ENCODE results near the gene RTN4RL2.
"Not testable (repeated sequence)": the region's sequence is repeated elsewhere in the genome, so short reads cannot be mapped to it uniquely, and the experiment has no call there.

The RTN4RL2 gene

GRCh38 chr11:57434640-57435546, 25.4 kb upstream of the RTN4RL2 start:
- Histone ChIP-seq H3K27ac (ENCODE audit: low read length) (no peak overlapping the region), H3K9me3 (ENCODE audit: insufficient read depth, low read depth, low read length) (no peaks in the 10 kb centered on the region), H3K4me1 (ENCODE audit: insufficient read depth, low read length) (no peaks in the 10 kb centered on the region), H3K9ac (ENCODE audit: low read depth, low read length) (no peak overlapping the region), H3K4me3 (ENCODE audit: low read length) (no peak overlapping the region), H3K36me3 (ENCODE audit: insufficient read depth, low read depth, low read length) (no peaks in the 10 kb centered on the region), H3K27me3 (ENCODE audit: insufficient read depth, low read length) (peaks cover 8% of the 10 kb centered on the region)

- 0 out of 2 replicates have a peak, but pooled peaks cover 4% of the 10 kb centered on the region for H3K27me3 ChIP-seq (ENCODE audit: insufficient read depth, low read length)
- no peak overlapping the region for H3K27ac ChIP-seq (ENCODE audit: low read length)
- H3K9ac ChIP-seq (ENCODE audit: low read depth, low read length): no peak overlapping the region
- H3K4me1 ChIP-seq (ENCODE audit: insufficient read depth, low read length): no peaks in the 10 kb centered on the region
- H3K36me3 ChIP-seq (ENCODE audit: insufficient read depth, low read depth, low read length): no peaks in the 10 kb centered on the region
- H3K4me3 ChIP-seq (ENCODE audit: low read length): no peak overlapping the region
- H3K9me3 ChIP-seq (ENCODE audit: insufficient read depth, low read depth, low read length): no peaks in the 10 kb centered on the region
Measured at GRCh38 chr11:57436031-57436430, 24.3 kb upstream of the RTN4RL2 start.

- no peaks in the 10 kb centered on the region for H3K4me1 ChIP-seq (ENCODE audit: insufficient read depth, low read length)
- no peak overlapping the region for H3K4me3 ChIP-seq (ENCODE audit: low read length)
- H3K9ac ChIP-seq (ENCODE audit: low read depth, low read length): no peak overlapping the region
- no peak overlapping the region for H3K27ac ChIP-seq (ENCODE audit: low read length)
- no peaks in the 10 kb centered on the region for H3K36me3 ChIP-seq (ENCODE audit: insufficient read depth, low read depth, low read length)
- H3K9me3 ChIP-seq (ENCODE audit: insufficient read depth, low read depth, low read length): no peaks in the 10 kb centered on the region
- 0 out of 2 replicates have a peak, but pooled peaks cover 2% of the 10 kb centered on the region for H3K27me3 ChIP-seq (ENCODE audit: insufficient read depth, low read length)
Measured at GRCh38 chr11:57438345-57439285, 21.7 kb upstream of the RTN4RL2 start.

- Histone ChIP-seq H3K4me1 (ENCODE audit: insufficient read depth, low read length) (no peaks in the 10 kb centered on the region), H3K4me3 (ENCODE audit: low read length) (no peak overlapping the region), H3K27ac (ENCODE audit: low read length) (no peak overlapping the region), H3K27me3 (ENCODE audit: insufficient read depth, low read length) (no peaks in the 10 kb centered on the region), H3K36me3 (ENCODE audit: insufficient read depth, low read depth, low read length) (no peaks in the 10 kb centered on the region), H3K9me3 (ENCODE audit: insufficient read depth, low read depth, low read length) (no peaks in the 10 kb centered on the region), H3K9ac (ENCODE audit: low read depth, low read length) (no peak overlapping the region)
Measured at GRCh38 chr11:57439786-57440185, 20.5 kb upstream of the RTN4RL2 start.

- Histone ChIP-seq H3K36me3 (ENCODE audit: insufficient read depth, low read depth, low read length) (no peaks in the 10 kb centered on the region), H3K9ac (ENCODE audit: low read depth, low read length) (no peak overlapping the region), H3K9me3 (ENCODE audit: insufficient read depth, low read depth, low read length) (no peaks in the 10 kb centered on the region), H3K27ac (ENCODE audit: low read length) (no peak overlapping the region), H3K4me1 (ENCODE audit: insufficient read depth, low read length) (no peaks in the 10 kb centered on the region), H3K27me3 (ENCODE audit: insufficient read depth, low read length) (no peaks in the 10 kb centered on the region), H3K4me3 (ENCODE audit: low read length) (no peak overlapping the region)
Measured at GRCh38 chr11:57440744-57441414, 19.4 kb upstream of the RTN4RL2 start.

- Histone ChIP-seq H3K27me3 (ENCODE audit: insufficient read depth, low read length) (no peaks in the 10 kb centered on the region), H3K27ac (ENCODE audit: low read length) (no peak overlapping the region), H3K9me3 (ENCODE audit: insufficient read depth, low read depth, low read length) (no peaks in the 10 kb centered on the region), H3K4me3 (ENCODE audit: low read length) (no peak overlapping the region), H3K36me3 (ENCODE audit: insufficient read depth, low read depth, low read length) (no peaks in the 10 kb centered on the region), H3K9ac (ENCODE audit: low read depth, low read length) (no peak overlapping the region), H3K4me1 (ENCODE audit: insufficient read depth, low read length) (no peaks in the 10 kb centered on the region)
Measured at GRCh38 chr11:57444362-57445121, 15.8 kb upstream of the RTN4RL2 start.

GRCh38 chr11:57445122-57445394, 15.3 kb upstream of the RTN4RL2 start:
- not testable (repeated sequence) for H3K36me3 ChIP-seq (ENCODE audit: insufficient read depth, low read depth, low read length); H3K4me3 ChIP-seq (ENCODE audit: low read length); H3K27me3 ChIP-seq (ENCODE audit: insufficient read depth, low read length); H3K27ac ChIP-seq (ENCODE audit: low read length); H3K9ac ChIP-seq (ENCODE audit: low read depth, low read length); H3K9me3 ChIP-seq (ENCODE audit: insufficient read depth, low read depth, low read length); H3K4me1 ChIP-seq (ENCODE audit: insufficient read depth, low read length)

GRCh38 chr11:57446055-57446454, 14.3 kb upstream of the RTN4RL2 start:
- no peak overlapping the region for H3K27ac ChIP-seq (ENCODE audit: low read length)
- no peaks in the 10 kb centered on the region for H3K4me1 ChIP-seq (ENCODE audit: insufficient read depth, low read length)
- no peaks in the 10 kb centered on the region for H3K36me3 ChIP-seq (ENCODE audit: insufficient read depth, low read depth, low read length)
- no peak overlapping the region for H3K4me3 ChIP-seq (ENCODE audit: low read length)
- no peak overlapping the region for H3K9ac ChIP-seq (ENCODE audit: low read depth, low read length)
- H3K27me3 ChIP-seq (ENCODE audit: insufficient read depth, low read length): 0 out of 2 replicates have a peak, but pooled peaks cover 4% of the 10 kb centered on the region
- H3K9me3 ChIP-seq (ENCODE audit: insufficient read depth, low read depth, low read length): no peaks in the 10 kb centered on the region

- peaks cover 44% of the 10 kb centered on the region for H3K27me3 ChIP-seq (ENCODE audit: insufficient read depth, low read length)
- no peak overlapping the region for H3K4me3 ChIP-seq (ENCODE audit: low read length)
- no peak overlapping the region for H3K9ac ChIP-seq (ENCODE audit: low read depth, low read length)
- no peak overlapping the region for H3K27ac ChIP-seq (ENCODE audit: low read length)
- H3K4me1 ChIP-seq (ENCODE audit: insufficient read depth, low read length): peaks cover 6% of the 10 kb centered on the region; the same call in 1 of the 2 replicates
- no peaks in the 10 kb centered on the region for H3K9me3 ChIP-seq (ENCODE audit: insufficient read depth, low read depth, low read length)
- no peaks in the 10 kb centered on the region for H3K36me3 ChIP-seq (ENCODE audit: insufficient read depth, low read depth, low read length)
Measured at GRCh38 chr11:57453543-57454177, 6.7 kb upstream of the RTN4RL2 start.

GRCh38 chr11:57456960-57457642, 3.2 kb upstream of the RTN4RL2 start:
- Histone ChIP-seq H3K27ac (ENCODE audit: low read length) (no peak overlapping the region), H3K9ac (ENCODE audit: low read depth, low read length) (peak overlapping the region; percentile 47; the same call in 1 of the 2 replicates), H3K9me3 (ENCODE audit: insufficient read depth, low read depth, low read length) (no peaks in the 10 kb centered on the region), H3K4me1 (ENCODE audit: insufficient read depth, low read length) (peaks cover 15% of the 10 kb centered on the region; the same call in 1 of the 2 replicates), H3K4me3 (ENCODE audit: low read length) (peak overlapping the region; percentile 61), H3K27me3 (ENCODE audit: insufficient read depth, low read length) (peaks cover 67% of the 10 kb centered on the region), H3K36me3 (ENCODE audit: insufficient read depth, low read depth, low read length) (no peaks in the 10 kb centered on the region)
